Astrocyte of the cerebellum (primary cell): Measurements from ENCODE around the gene SLAIN1.

Experiments used
- DNase-seq: peaks from one replicate; pipeline ENCODE4 v3.0.0-alpha.2; 2011; ENCODE audit warnings: low read depth
- H3K4me3 ChIP-seq: 2 replicates; pipeline ENCODE4 v1.5.1; 2011; ENCODE audit warnings: mild to moderate bottlenecking, low read depth, low read length, moderate library complexity
- CTCF ChIP-seq: IDR thresholded peaks from 2 replicates; pipeline ENCODE4 v1.5.1; 2012; ENCODE audit warnings: low read length, low read depth, moderate library complexity, mild to moderate bottlenecking; ENCODE audit errors: missing control alignments
- in situ Hi-C: cut with HindIII; loops from 2 replicates; pipeline ENCODE4 v1.10.0; 2017; ENCODE audit warnings: low sequenced_read_pairs

The SLAIN1 gene

GRCh38 chr13:77789376-77789775 lies 91.9 kb downstream of the SLAIN1 start:
- DNase-seq, result no peak
- H3K4me3 ChIP-seq, result no peak overlapping the region
- in situ Hi-C loops, result no loop called here
- no peak for TF ChIP-seq CTCF

- no peak for DNase-seq
- TF ChIP-seq CTCF, result no peak
- in situ Hi-C loops, result no loop called here
- no peak overlapping the region for H3K4me3 ChIP-seq
These were observed 102.7 kb downstream of the SLAIN1 start for GRCh38 chr13:77800219-77800618.

DNA sequence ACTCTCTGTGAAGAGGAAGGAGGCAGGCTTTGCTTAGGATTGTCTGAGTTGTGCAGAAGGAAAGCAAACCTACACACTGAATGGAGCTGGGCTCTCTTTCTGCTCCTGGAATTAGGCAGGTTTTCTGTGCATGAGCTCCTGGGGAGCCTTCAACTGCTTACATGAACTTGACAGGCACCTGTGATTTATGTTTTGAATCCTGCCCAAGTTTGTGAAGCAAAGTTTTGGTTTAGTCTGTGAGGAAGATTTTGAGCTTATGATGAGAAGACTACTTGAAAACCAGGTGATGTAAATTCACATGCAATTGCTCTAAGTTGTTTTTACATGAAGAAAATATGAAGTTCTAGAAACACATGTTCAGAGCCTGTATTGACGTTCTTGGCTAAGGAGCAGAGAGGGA lies 109.0 kb downstream of the SLAIN1 start:
- TF ChIP-seq CTCF, result no peak
- in situ Hi-C loops, result no loop called here
- no peak overlapping the region for H3K4me3 ChIP-seq
- DNase-seq, result no peak

- in situ Hi-C loops, result no loop called here
- TF ChIP-seq CTCF, result no peak
- H3K4me3 ChIP-seq, result no peak overlapping the region
- DNase-seq, result no peak
These were observed 110.1 kb downstream of the SLAIN1 start for GRCh38 chr13:77807431-77808135.

DNA sequence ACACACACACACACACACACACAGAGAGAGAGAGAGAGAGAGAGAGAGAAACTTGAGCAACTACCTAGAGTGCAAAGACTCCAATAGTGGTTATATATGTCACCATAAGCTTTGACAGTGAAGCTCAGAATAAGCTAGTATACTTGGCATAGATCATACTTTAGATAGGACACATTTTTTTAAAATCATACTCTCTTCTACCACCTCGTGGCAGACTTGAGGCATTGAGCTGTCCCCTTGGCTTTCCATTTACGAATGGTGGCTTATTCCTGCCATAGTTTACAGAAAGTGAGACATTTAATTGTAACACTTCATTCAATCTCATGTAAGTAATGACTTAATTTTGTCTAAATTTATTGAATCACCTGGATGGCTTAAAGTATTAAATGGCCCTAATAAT lies 112.9 kb downstream of the SLAIN1 start:
- DNase-seq, result no peak
- H3K4me3 ChIP-seq, result no peak overlapping the region
- in situ Hi-C loops, result loop anchor here (10.0 kb wide), 1 partner anchor 1254 kb away; no protein-coding TSS in a partner anchor
- TF ChIP-seq CTCF, result peak; percentile 48

DNA sequence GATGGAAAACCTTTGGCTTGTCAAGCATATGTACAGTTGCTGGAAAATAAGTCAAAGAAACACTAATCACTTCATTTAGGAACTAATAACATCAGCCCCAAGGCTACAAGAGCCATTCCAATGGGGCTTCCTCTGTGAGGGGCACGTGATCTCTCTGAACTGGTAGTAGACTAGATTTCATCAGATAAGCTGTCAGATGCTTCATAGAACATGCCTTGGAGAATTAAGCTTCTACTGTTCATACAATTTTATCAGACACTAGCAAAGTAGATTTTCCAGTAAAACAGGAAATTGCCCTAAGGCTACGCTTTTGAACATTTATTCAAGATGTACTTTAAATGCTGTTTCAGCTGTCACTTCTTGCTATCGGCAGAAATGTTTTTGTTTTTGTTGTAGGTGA lies 113.4 kb downstream of the SLAIN1 start:
- in situ Hi-C loops, result loop anchor here (10.0 kb wide), 1 partner anchor 1254 kb away; no protein-coding TSS in a partner anchor
- no peak for TF ChIP-seq CTCF
- H3K4me3 ChIP-seq, result no peak overlapping the region
- DNase-seq, result no peak
